HG03378 (cell line): ENCODE data around the gene SPG11.
A peak's percentile ranks its signal among the peaks of the same experiment; 100 is the strongest.
"Not testable (repeated sequence)": the region's sequence is repeated elsewhere in the genome, so short reads cannot be mapped to it uniquely, and the experiment has no call there.

Source experiments
- ATAC-seq: cut with Tn5 transposase; IDR thresholded peaks from one replicate; pipeline ENCODE4 v1.9.1; 2021; ENCODE audit warnings: mild to moderate bottlenecking, moderate library complexity; ENCODE audit not compliant: unreplicated experiment

Gene SPG11

DNA sequence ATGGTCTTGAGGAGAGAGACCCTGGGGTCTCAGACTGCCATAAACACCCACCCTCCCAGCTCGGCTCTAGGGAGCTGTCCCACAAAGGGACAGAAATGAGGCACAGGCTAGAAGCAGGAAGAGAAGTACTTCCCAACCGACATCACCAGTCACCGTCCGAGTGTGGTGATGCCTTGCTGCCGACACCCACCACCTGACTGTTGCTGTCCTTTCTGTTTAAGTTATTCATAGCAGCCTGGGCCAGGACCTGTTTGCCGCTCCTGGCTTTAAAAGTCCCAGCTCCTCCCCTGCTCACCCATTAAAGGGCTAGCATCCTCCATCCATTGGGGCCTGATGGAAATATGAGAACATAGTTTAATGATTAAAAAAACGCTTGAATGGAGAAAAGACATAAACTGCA lies 13.2 kb upstream of the SPG11 start:
- no peak for ATAC-seq

GRCh38 chr15:44675911-44676310 lies 12.4 kb upstream of the SPG11 start:
- no peak for ATAC-seq

GRCh38 chr15:44673639-44674038 lies 10.2 kb upstream of the SPG11 start:
- no peak for ATAC-seq

DNA sequence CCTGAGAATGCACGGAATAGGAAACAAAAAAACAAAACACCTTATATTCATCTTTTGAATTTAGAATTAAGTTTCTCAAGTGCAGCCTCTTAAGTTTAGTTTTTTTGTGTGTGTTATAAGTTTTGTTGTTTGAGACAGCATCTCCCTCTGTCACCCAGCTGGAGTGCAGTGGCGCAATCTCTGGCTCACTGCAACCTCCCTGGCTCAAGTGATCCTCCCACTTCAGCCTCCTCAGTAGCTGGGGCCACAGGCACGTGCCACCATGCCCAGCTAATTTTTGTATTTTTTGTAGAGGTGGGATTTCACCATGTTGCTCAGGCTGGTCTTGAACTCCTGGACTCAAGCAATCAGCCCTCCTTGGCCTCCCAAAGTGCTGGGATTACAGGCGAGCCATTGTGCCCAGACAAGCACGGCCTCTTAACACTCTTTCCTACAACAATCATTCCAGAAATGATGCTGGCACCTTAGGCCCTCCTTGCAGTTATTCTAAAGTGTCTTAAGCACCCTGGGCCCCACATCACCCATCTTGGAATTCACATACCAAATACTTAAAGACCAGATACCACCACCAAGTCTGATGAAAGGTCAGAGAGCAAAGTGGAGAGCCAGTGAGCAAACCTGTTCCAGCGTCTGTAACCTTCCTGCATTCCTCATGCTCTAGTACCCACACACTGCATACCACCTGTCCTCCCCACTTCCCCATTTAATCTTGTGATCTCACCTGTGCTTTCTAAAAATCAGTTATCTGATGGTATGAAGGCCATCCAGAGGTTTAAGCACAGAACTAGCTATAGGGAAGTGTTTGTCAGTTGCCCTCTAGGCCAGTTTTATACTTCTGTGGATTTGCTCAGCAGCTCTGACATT lies 6.9 kb upstream of the SPG11 start:
- no peak for ATAC-seq

GRCh38 chr15:44668921-44669320 lies 5.5 kb upstream of the SPG11 start:
- ATAC-seq = no peak

GRCh38 chr15:44667039-44667360 lies 3.5 kb upstream of the SPG11 start:
- no peak for ATAC-seq

DNA sequence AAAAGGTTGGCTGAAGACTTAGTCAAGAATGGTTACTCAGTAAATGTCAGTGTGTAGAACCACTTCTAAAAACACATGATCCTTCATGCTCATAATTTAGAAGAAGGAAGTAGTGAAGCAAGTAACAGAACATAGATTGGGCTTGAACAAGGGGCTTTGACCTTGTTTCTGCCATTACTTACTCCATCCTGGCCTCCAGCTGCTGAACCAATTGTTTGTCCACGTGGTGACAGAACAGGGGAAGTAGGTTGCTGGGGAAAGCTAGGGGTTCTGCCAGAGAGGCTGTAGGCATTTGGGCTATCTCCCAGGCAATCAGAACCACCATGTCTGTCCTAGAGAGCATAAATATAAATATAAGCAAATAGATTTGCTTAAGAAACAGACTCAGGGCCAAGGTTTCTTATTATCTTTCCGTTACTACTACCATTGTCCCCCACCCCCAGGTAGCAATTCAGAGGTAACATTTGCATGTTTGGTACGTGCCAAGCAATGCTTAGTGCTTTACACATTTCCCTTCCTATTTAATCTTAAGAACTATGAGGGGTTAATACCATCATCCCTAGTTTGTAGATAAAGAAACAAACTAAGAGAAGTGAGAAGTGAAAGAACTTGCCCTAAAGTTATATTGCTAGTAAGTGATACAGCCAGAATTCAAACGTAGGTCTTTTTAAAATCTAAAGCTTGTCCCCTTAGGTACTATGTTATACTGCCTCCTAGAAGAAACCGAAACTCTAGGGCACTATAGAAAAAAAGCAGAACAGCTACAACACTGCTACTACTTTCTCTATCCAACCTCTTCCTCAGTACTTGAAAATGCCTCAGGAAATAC lies 3.0 kb upstream of the SPG11 start:
- no peak for ATAC-seq

GRCh38 chr15:44662478-44663409 lies 718 bp downstream of the SPG11 start:
- peak; percentile 36 for ATAC-seq

DNA sequence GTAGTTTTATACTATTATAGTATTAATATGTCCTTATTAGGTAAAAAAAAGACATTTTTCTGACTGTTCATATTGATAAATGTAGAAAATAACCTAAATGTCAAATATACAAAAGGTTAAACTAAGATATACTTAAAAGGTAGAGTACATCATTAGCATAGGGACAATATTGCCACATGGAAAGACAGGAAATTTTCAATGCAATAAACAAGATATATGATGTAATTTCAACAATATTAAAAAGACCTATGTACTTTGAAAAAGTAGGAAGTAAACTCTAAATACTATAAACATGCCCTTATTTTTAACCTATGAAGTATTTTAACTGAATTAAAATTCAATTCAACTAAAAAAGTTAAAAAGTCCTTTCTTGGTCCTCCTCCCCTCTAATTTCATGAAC lies 1.9 kb downstream of the SPG11 start:
- ATAC-seq = no peak

- ATAC-seq = no peak
Observed at GRCh38 chr15:44659056-44659455, 4.4 kb downstream of the SPG11 start.

DNA sequence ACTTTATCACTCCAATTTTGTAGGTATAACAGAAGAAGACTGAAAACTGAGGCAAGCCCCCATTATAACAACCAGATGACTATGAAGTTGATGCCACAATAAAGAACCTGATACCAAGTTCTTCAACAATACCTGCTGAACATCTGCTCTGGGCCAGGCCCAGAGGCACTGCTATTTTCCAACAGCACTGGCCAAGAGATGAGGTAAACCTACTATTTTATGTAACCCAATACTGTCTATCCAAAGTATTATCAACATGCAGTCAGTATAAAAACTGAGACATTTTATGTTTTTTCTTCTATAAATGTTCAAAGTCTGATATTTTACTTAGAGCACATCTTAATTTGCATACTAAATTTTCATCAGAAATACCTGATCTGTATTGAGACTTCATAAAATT lies 6.1 kb downstream of the SPG11 start:
- ATAC-seq = no peak

DNA sequence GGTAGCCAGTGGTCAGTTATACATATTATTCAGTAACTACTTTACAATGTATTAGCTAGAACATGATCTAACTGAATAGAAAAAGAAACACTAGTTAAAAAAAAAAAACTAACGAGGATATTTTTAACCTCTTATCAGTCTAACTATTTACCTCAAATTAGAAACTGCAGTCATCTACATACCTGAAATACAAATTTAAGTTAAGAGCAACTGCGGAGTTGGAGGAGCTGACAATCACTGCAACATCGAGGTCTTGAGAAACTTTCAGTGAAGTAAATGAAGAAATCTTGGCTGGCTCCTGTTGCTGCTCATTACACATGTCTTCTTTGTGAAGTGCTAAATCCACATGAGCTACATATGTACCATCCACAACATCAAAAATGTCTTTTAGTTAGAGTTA lies 6.5 kb downstream of the SPG11 start:
- ATAC-seq = no peak

DNA sequence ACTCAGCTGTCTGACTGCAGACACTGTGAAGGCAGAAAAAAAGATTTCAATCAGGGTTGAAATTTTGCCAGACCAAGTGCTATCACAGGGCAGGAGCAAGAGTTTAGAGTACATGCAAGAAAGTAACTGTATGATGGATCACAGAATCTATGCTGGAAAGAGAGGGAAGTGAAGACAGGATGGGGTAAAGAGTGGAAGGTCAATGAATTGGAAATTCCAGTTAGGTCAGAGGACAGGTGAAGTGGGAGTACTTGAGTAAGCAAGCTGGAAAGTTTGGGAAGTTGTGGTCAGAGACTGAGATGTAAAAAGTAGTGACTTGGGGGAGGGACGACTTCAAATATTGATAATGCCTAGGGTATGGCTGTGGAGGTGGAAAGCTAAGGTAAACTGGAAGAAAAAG lies 7.2 kb downstream of the SPG11 start:
- ATAC-seq = no peak

DNA sequence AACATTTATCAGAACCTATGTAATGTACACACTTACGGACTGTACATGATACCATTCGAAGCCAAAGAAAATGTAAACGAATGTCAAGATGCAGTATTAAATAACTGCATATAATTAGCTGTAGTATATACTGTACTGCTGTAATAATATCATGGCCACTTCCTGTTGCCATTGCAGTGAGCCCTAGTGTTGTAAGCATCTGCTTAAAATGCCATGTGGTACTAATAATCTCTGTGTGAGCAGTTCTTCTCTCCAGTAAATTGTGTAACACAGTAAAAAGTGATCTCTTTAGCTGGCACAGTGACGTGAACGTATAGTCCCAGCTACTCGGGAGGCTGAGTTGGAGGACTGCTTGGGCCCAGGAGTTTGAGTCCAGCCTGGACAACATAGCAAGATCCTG lies 8.6 kb downstream of the SPG11 start:
- no peak for ATAC-seq

DNA sequence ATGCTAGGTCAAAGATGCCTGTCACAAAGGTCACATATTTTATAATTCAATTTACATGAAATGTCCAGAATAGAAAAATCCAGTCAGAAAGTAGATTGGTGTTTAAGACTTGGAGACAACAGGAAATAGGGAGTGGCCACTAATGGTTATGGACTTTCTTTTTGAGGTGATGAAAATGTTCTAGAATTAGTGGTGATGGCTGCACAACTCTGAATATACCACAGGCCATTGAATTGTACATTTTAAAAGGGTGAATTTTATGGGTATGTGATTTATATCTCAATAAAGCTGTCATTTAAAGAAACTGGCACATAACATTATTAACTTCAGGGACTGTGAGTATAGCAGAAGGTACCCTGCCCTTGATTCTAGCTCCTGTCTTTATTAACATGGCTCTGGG lies 15.8 kb downstream of the SPG11 start:
- no peak for ATAC-seq

DNA sequence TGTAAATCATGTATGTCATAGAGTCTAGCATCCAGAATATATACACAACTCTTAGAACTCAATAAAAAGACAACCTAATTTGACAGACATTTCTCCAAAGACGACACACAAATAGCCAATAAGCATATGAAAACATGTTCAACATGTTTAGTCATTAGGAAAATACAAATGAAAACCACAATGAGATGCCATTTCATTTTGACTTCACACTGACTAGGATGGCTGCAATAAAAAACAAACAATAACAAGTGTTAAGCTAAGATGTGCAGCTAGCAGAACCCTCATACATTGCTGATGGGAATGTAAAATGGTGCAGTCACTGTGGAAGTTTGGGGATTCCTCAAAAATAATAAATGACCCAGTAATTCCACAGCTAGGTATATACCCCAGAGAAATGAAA lies 16.4 kb downstream of the SPG11 start:
- no peak for ATAC-seq

DNA sequence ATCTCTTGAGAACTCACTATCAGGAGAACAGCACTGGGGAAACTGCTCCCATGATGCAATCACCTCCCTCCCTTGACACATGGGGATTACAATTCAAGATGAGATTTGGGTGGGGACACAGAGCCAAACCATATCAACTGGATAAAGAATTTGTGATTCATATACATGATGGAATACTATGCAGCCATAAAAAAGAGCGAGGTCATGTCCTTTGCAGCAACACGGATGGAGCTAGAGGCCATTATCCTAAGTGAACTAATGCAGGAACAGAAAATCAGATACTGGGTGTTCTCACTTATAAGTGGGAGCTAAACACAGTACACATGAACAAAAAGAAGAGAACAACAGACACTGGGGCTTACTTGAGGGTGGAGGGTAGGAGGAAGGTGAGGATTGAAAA lies 17.0 kb downstream of the SPG11 start:
- no peak for ATAC-seq

- ATAC-seq = no peak
Observed at GRCh38 chr15:44641651-44642050, 21.8 kb downstream of the SPG11 start.

- no peak for ATAC-seq
Observed at GRCh38 chr15:44636976-44637375, 26.5 kb downstream of the SPG11 start.

GRCh38 chr15:44633603-44634002 lies 29.9 kb downstream of the SPG11 start:
- no peak for ATAC-seq

DNA sequence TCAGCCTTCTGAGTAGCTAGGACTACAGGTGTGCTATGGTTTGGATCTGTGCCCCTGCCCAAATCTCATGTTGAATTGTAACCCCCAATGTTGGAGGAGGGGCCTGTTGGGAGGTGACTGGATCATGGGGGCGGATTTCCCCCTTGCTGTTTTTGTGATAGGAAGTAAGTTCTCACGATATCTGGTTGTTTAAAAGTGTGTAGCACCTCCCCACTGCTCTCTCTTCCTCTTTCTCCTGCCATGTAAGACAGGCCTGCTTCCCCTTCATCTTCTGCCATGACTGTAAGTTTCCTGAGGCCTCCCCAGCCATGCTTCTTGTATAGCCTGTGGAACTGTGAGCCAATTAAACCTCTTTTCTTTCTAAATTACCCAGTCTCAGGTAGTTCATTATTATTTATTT lies 38.2 kb downstream of the SPG11 start:
- ATAC-seq = not testable (repeated sequence)
